Body of pancreas (tissue), 4 donors: ENCODE results near the gene PABPN1. TPM values are rescaled to one million over a fixed set of nuclear protein-coding genes. Genes with fewer than 3 reads are reported as not detected.

Source experiments
- ATAC-seq: fragments of 150-250 bp; one replicate; pipeline ENCODE4 v1.9.1; 2016
- DNase-seq, 4 donors: peaks; one replicate each; pipeline ENCODE4 v3.0.0-alpha.2; 2019
- H3K27ac ChIP-seq, 4 donors: fragments of 200-600 bp; sonication (generic); 1 replicate in 3 of 4; 2 replicates in 1 of 4; pipeline versions ENCODE4 v1.5.1 to v1.6.1; 2016 to 2019; ENCODE audit warnings: mild to moderate bottlenecking in 1 of 4, mixed read lengths in 1 of 4, moderate library complexity in 1 of 4
- H3K27me3 ChIP-seq, 2 donors: fragments of 200-600 bp; sonication (generic); one replicate each; pipeline ENCODE4 v1.6.0; 2016; ENCODE audit warnings: mild to moderate bottlenecking in 1 of 2
- H3K36me3 ChIP-seq, 2 donors: fragments of 200-600 bp; sonication (generic); replicated peaks in 1 of 2; 2 replicates each; pipeline ENCODE4 v1.5.1; 2016; ENCODE audit warnings: low read depth in 2 of 2; ENCODE audit not compliant: insufficient read depth in 1 of 2
- H3K4me1 ChIP-seq: fragments of 200-600 bp; sonication (generic); one replicate; pipeline ENCODE4 v1.6.0; 2016
- H3K4me3 ChIP-seq, 2 donors: fragments of 200-600 bp; sonication (generic); 1 replicate in 1 of 2; 2 replicates in 1 of 2; pipeline ENCODE4 v1.5.1; 2016 to 2019
- H3K9me3 ChIP-seq, 3 donors: fragments of 200-600 bp; sonication (generic); 1 replicate in 2 of 3; 2 replicates in 1 of 3; pipeline ENCODE4 v1.5.1; 2016
- POLR2A ChIP-seq, 3 donors: fragments of 450-650 bp; IDR thresholded peaks; one replicate each; pipeline ENCODE4 v1.6.1; 2016; ENCODE audit warnings: antibody characterized with exemption in 3 of 3, mild to moderate bottlenecking in 2 of 3
- WGBS, 2 donors: methylation state at CpG; one replicate each; pipeline ENCODE4 v1.1.5; 2017; 5-methylcytosine and 5-hydroxymethylcytosine counted together
- intact Hi-C: fragments of 100-400 bp; cut with DNase I; formaldehyde crosslinking; loops from one replicate; pipeline ENCODE4 v1.15.1; 2023
- total RNA-seq, 2 donors: library from RNA; depleted of rRNA; stranded (reverse); fragments of >200 nt; gene quantifications; one replicate each; pipeline ENCODE4 v1.1.0, GENCODE V29; 2016
- TF ChIP-seq, protein P1 (sequence below), 7 experiments: fragments of 450-650 bp in 4 of 7; fragments of 200-600 bp in 3 of 7; sonication (generic) in 3 of 7; IDR thresholded peaks; one replicate each; pipeline ENCODE4 v1.5.1; 2016 to 2019; ENCODE audit warnings: antibody characterized with exemption in 7 of 7

Gene PABPN1
- total RNA-seq, 2 donors from 2014 or later, result 28.8 to 46.8 TPM

GRCh38 chr14:23349156-23349845 lies 28.0 kb downstream of the PABPN1 start:
- Histone ChIP-seq H3K9me3 (no peaks in the 10 kb centered on the region), H3K27ac (no peak overlapping the region), H3K4me3 (no peak overlapping the region), H3K27me3 (no peaks in the 10 kb centered on the region), H3K4me1 (peaks cover 16% of the 10 kb centered on the region), H3K36me3 (no peaks in the 10 kb centered on the region)
- DNase-seq (no peak), ATAC-seq (no peak)
- intact Hi-C loops, result no loop called here
- no peak for TF ChIP-seq POLR2A (IDR thresholded peaks at IDR 0.05)
- TF ChIP-seq, protein P1, sequence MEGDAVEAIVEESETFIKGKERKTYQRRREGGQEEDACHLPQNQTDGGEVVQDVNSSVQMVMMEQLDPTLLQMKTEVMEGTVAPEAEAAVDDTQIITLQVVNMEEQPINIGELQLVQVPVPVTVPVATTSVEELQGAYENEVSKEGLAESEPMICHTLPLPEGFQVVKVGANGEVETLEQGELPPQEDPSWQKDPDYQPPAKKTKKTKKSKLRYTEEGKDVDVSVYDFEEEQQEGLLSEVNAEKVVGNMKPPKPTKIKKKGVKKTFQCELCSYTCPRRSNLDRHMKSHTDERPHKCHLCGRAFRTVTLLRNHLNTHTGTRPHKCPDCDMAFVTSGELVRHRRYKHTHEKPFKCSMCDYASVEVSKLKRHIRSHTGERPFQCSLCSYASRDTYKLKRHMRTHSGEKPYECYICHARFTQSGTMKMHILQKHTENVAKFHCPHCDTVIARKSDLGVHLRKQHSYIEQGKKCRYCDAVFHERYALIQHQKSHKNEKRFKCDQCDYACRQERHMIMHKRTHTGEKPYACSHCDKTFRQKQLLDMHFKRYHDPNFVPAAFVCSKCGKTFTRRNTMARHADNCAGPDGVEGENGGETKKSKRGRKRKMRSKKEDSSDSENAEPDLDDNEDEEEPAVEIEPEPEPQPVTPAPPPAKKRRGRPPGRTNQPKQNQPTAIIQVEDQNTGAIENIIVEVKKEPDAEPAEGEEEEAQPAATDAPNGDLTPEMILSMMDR (IDR thresholded peaks at IDR 0.05), result no peak
- 75 to 85% methylated on average over 8 of the region's 8 CpGs for WGBS, 2 donors

- H3K27ac ChIP-seq, result no peak overlapping the region
- H3K36me3 ChIP-seq, result no peaks in the 10 kb centered on the region
- ATAC-seq (peak; percentile 34), DNase-seq (peak in 1 of 4 donors; percentile 20)
- no peaks in the 10 kb centered on the region for H3K27me3 ChIP-seq
- no peaks in the 10 kb centered on the region for H3K9me3 ChIP-seq
- peaks cover 16% of the 10 kb centered on the region for H3K4me1 ChIP-seq
- intact Hi-C loops, result no loop called here
- no peak for TF ChIP-seq POLR2A (IDR thresholded peaks at IDR 0.05)
- TF ChIP-seq, protein P1 (IDR thresholded peaks at IDR 0.05), result no peak
- peak overlapping the region; percentile 42 to 80 for H3K4me3 ChIP-seq
- WGBS, 2 donors, result 15 to 33% methylated on average over 8 to 59 of the region's 61 CpGs
Measured at GRCh38 chr14:23351681-23352505, 30.6 kb downstream of the PABPN1 start.

- H3K36me3 ChIP-seq, result no peaks in the 10 kb centered on the region
- H3K27ac ChIP-seq, result peak within 1 kb of the TSS in 3 of 4 donors; percentile 16 to 29 (median 19)
- H3K27me3 ChIP-seq, result no peaks in the 10 kb centered on the region
- no peaks in the 10 kb centered on the region for H3K9me3 ChIP-seq
- peak; percentile 66 to 78 (median 76) for DNase-seq
- TF ChIP-seq, protein P1 (IDR thresholded peaks at IDR 0.05), result peak in 2 of 7 experiments; percentile 5 to 8
- peak; percentile 46 to 69 (median 55) for TF ChIP-seq POLR2A (IDR thresholded peaks at IDR 0.05)
- H3K4me3 ChIP-seq, result peak within 1 kb of the TSS; percentile 42 to 80
- H3K4me1 ChIP-seq, result peaks cover 16% of the 10 kb centered on the region
- ATAC-seq, result peak; percentile 87
- intact Hi-C loops, result no loop called here
- WGBS, 2 donors, result 1% methylated on average over 16 to 41 of the region's 42 CpGs
Measured at GRCh38 chr14:23352506-23353432, 31.5 kb downstream of the PABPN1 start, which contains the start of gene SLC22A17. Gene SLC22A17, minus strand, starts transcription at chr14:23352887.

- no peaks in the 10 kb centered on the region for H3K36me3 ChIP-seq
- H3K9me3 ChIP-seq, result no peaks in the 10 kb centered on the region
- DNase-seq (no peak), ATAC-seq (no peak)
- WGBS, 2 donors, result 79 to 87% methylated on average over 5 of the region's 5 CpGs
- no peaks in the 10 kb centered on the region for H3K27me3 ChIP-seq
- no peak overlapping the region for H3K27ac ChIP-seq
- TF ChIP-seq, protein P1 (IDR thresholded peaks at IDR 0.05), result no peak
- TF ChIP-seq POLR2A (IDR thresholded peaks at IDR 0.05), result no peak
- peaks cover 16% of the 10 kb centered on the region for H3K4me1 ChIP-seq
- H3K4me3 ChIP-seq, result no peak overlapping the region
- intact Hi-C loops, result no loop called here
Measured at GRCh38 chr14:23353433-23353780, 32.1 kb downstream of the PABPN1 start.
